Esophagus squamous epithelium (tissue), 5 donors: ENCODE measurements around the gene ASCL2. TPM values are rescaled to one million over a fixed set of nuclear protein-coding genes. Genes with fewer than 3 reads are reported as not detected.

Source experiments
- DNase-seq: peaks from one replicate; lab custom pipeline; 2025; lab: John Stamatoyannopoulos, UW
- H3K27ac ChIP-seq, 4 donors: fragments of 200-600 bp; sonication (generic); one replicate each; pipeline ENCODE4 v1.5.1; 2016 to 2019; ENCODE audit warnings: mild to moderate bottlenecking in 1 of 4
- H3K27me3 ChIP-seq, 4 donors: fragments of 200-600 bp; sonication (generic); 1 replicate in 3 of 4; 2 replicates in 1 of 4; pipeline versions ENCODE4 v1.5.1 to v1.6.0; 2017 to 2021; ENCODE audit warnings: antibody characterized with exemption in 1 of 4
- H3K36me3 ChIP-seq, 3 donors: fragments of 200-600 bp; sonication (generic); one replicate each; pipeline ENCODE4 v1.5.1; 2016 to 2019
- H3K4me1 ChIP-seq, 3 donors: fragments of 200-600 bp; sonication (generic); one replicate each; pipeline ENCODE4 v1.5.1; 2017 to 2019
- H3K4me3 ChIP-seq, 4 donors: fragments of 200-600 bp; sonication (generic); 1 replicate in 3 of 4; 2 replicates in 1 of 4; pipeline ENCODE4 v1.5.1; 2016 to 2019; ENCODE audit warnings: mild to moderate bottlenecking in 2 of 4, moderate library complexity in 1 of 4
- H3K9me3 ChIP-seq, 3 donors: fragments of 200-600 bp; sonication (generic); one replicate each; pipeline ENCODE4 v1.5.1; 2016 to 2019
- CTCF ChIP-seq, 6 experiments: fragments of 450-650 bp in 4 of 6; fragments of 200-600 bp in 2 of 6; sonication (generic) in 2 of 6; IDR thresholded peaks; one replicate each; pipeline ENCODE4 v1.5.1; 2016 to 2019; ENCODE audit warnings: antibody characterized with exemption in 6 of 6, mild to moderate bottlenecking in 4 of 6, moderate library complexity in 4 of 6
- POLR2A ChIP-seq, 4 donors: fragments of 450-650 bp; IDR thresholded peaks; one replicate each; pipeline ENCODE4 v1.6.1; 2017; ENCODE audit warnings: antibody characterized with exemption in 4 of 4, mild to moderate bottlenecking in 4 of 4, moderate library complexity in 3 of 4
- WGBS, 2 donors: methylation state at CpG; one replicate each; pipeline ENCODE4 v1.1.5; 2018; 5-methylcytosine and 5-hydroxymethylcytosine counted together
- intact Hi-C: fragments of 100-400 bp; cut with DNase I; formaldehyde crosslinking; loops from one replicate; pipeline ENCODE4 v1.15.0; 2022
- total RNA-seq, 4 donors: library from RNA; depleted of rRNA; stranded (reverse); fragments of >200 nt; gene quantifications; one replicate each; pipeline ENCODE4 v1.1.0, GENCODE V29; 2016
- donor health status: DM: yes; HTN: yes; CAD: no.

ASCL2 gene
- total RNA-seq, 4 donors from 2014 or later, result 0.67 to 5.1 (median 2.3) TPM

- H3K36me3 ChIP-seq, result no peaks in the 10 kb centered on the region
- H3K4me3 ChIP-seq, result peak overlapping the region in 1 of 4 donors; percentile 37
- intact Hi-C loops, result no loop called here
- TF ChIP-seq POLR2A (IDR thresholded peaks at IDR 0.05), result no peak
- TF ChIP-seq CTCF (IDR thresholded peaks at IDR 0.05), result no peak
- H3K27me3 ChIP-seq, result peaks cover 0 to 25% (median 0%) of the 10 kb centered on the region in 4 donors
- DNase-seq, result no peak
- H3K27ac ChIP-seq, result peak overlapping the region; percentile 62 to 85 (median 74)
- H3K4me1 ChIP-seq, result peaks cover 16 to 51% (median 30%) of the 10 kb centered on the region in 3 donors
- no peaks in the 10 kb centered on the region for H3K9me3 ChIP-seq
- WGBS, 2 donors, result 12 to 25% methylated on average over 4 of the region's 16 CpGs
Observed at GRCh38 chr11:2314525-2315394, 44.4 kb upstream of the ASCL2 start.

GRCh38 chr11:2314136-2314524 lies 43.7 kb upstream of the ASCL2 start:
- no peak for DNase-seq
- Histone ChIP-seq H3K36me3 (no peaks in the 10 kb centered on the region), H3K4me3 (no peak overlapping the region), H3K27me3 (peaks cover 0 to 23% (median 0%) of the 10 kb centered on the region in 4 donors), H3K9me3 (no peaks in the 10 kb centered on the region), H3K4me1 (peaks cover 16 to 51% (median 30%) of the 10 kb centered on the region in 3 donors), H3K27ac (peak overlapping the region; percentile 62 to 85 (median 74))
- 61 to 98% methylated on average over 3 to 4 of the region's 7 CpGs for WGBS, 2 donors
- no peak for TF ChIP-seq POLR2A (IDR thresholded peaks at IDR 0.05)
- TF ChIP-seq CTCF (IDR thresholded peaks at IDR 0.05), result no peak
- intact Hi-C loops, result no loop called here

- intact Hi-C loops, result no loop called here
- Histone ChIP-seq H3K4me1 (peaks cover 16 to 51% (median 30%) of the 10 kb centered on the region in 3 donors), H3K27ac (peak overlapping the region in 3 of 4 donors; percentile 47 to 71 (median 65))
Observed at GRCh38 chr11:2313051-2313951, 42.9 kb upstream of the ASCL2 start.

GRCh38 chr11:2312232-2313042 lies 42.0 kb upstream of the ASCL2 start:
- Histone ChIP-seq H3K9me3 (no peaks in the 10 kb centered on the region), H3K4me1 (peaks cover 16 to 54% (median 31%) of the 10 kb centered on the region in 3 donors), H3K27ac (peak overlapping the region; percentile 35 to 65 (median 44)), H3K27me3 (peaks cover 0 to 20% (median 0%) of the 10 kb centered on the region in 4 donors), H3K4me3 (no peak overlapping the region), H3K36me3 (no peaks in the 10 kb centered on the region)
- intact Hi-C loops, result no loop called here
- TF ChIP-seq CTCF (IDR thresholded peaks at IDR 0.05) (no peak), POLR2A (IDR thresholded peaks at IDR 0.05) (no peak)
- WGBS, 2 donors, result 63 to 81% methylated on average over 6 to 9 of the region's 22 CpGs
- no peak for DNase-seq

More at GRCh38 chr11:2313051-2313951, 42.9 kb upstream of the ASCL2 start:
- Histone ChIP-seq H3K4me3 (no peak overlapping the region), H3K9me3 (no peaks in the 10 kb centered on the region), H3K27me3 (peaks cover 0 to 23% (median 0%) of the 10 kb centered on the region in 4 donors), H3K36me3 (no peaks in the 10 kb centered on the region)
- WGBS, 2 donors, result 82 to 88% methylated on average over 10 to 18 of the region's 34 CpGs
- no peak for DNase-seq
- no peak for TF ChIP-seq CTCF (IDR thresholded peaks at IDR 0.05)
- no peak for TF ChIP-seq POLR2A (IDR thresholded peaks at IDR 0.05)
